Stimulated activated CD4-positive, alpha-beta T cell treated with anti-CD3 and anti-CD28 coated beads, TNF-alpha, amount 100 ng/mL, for 4 hours (primary cell): Measurements from ENCODE around the gene OVCH1.

Source experiments
- DNase-seq, 3 experiments: peaks; one replicate each; pipeline ENCODE4 v3.0.0-alpha.2; 2020; ENCODE audit warnings: low read depth in 3 of 3

The OVCH1 gene

GRCh38 chr12:29497588-29497987 is at the start of gene OVCH1:
OVCH1 (minus strand) TSS chr12:29497686; CDS start chr12:29497686, 0 bp downstream.
- no peak for DNase-seq

GRCh38 chr12:29547151-29547632 is 49.7 kb upstream of the OVCH1 start:
- DNase-seq = no peak

- no peak for DNase-seq
Observed at GRCh38 chr12:29546000-29546399, 48.5 kb upstream of the OVCH1 start.

- no peak for DNase-seq
Observed at GRCh38 chr12:29545102-29545467, 47.6 kb upstream of the OVCH1 start.

- DNase-seq = no peak
Observed at GRCh38 chr12:29544428-29545101, 47.1 kb upstream of the OVCH1 start.

GRCh38 chr12:29543036-29543435 is 45.5 kb upstream of the OVCH1 start:
- no peak for DNase-seq

GRCh38 chr12:29537298-29537697 is 39.8 kb upstream of the OVCH1 start:
- DNase-seq = no peak

GRCh38 chr12:29534935-29535334 is 37.4 kb upstream of the OVCH1 start:
- DNase-seq = no peak

- DNase-seq = no peak
Observed at GRCh38 chr12:29533815-29534489, 36.5 kb upstream of the OVCH1 start.

GRCh38 chr12:29531471-29531870 is 34.0 kb upstream of the OVCH1 start:
- no peak for DNase-seq

- DNase-seq = no peak
Observed at GRCh38 chr12:29530436-29530835, 33.0 kb upstream of the OVCH1 start.

GRCh38 chr12:29528161-29528560 is 30.7 kb upstream of the OVCH1 start:
- DNase-seq = no peak

- DNase-seq = no peak
Observed at GRCh38 chr12:29521951-29522350, 24.5 kb upstream of the OVCH1 start.

GRCh38 chr12:29519585-29520182 is 22.2 kb upstream of the OVCH1 start:
- no peak for DNase-seq

- DNase-seq = no peak
Observed at GRCh38 chr12:29518407-29518806, 20.9 kb upstream of the OVCH1 start.

GRCh38 chr12:29517264-29517663 is 19.8 kb upstream of the OVCH1 start:
- DNase-seq = no peak

- no peak for DNase-seq
Observed at GRCh38 chr12:29516431-29516875, 19.0 kb upstream of the OVCH1 start.

GRCh38 chr12:29510591-29511185 is 13.2 kb upstream of the OVCH1 start:
- DNase-seq = no peak

- DNase-seq = no peak
Observed at GRCh38 chr12:29509503-29509902, 12.0 kb upstream of the OVCH1 start.

GRCh38 chr12:29508949-29509348 is 11.5 kb upstream of the OVCH1 start:
- no peak for DNase-seq

- no peak for DNase-seq
Observed at GRCh38 chr12:29505122-29505521, 7.6 kb upstream of the OVCH1 start.

- no peak for DNase-seq
Observed at GRCh38 chr12:29503283-29503682, 5.8 kb upstream of the OVCH1 start.

GRCh38 chr12:29499235-29499634 is 1.7 kb upstream of the OVCH1 start:
- DNase-seq = no peak
